Amniotic epithelial cell (primary cell): ENCODE data around the gene KRT31.
"Not testable (repeated sequence)": the region's sequence is repeated elsewhere in the genome, so short reads cannot be mapped to it uniquely, and the experiment has no call there.

Source experiments
- DNase-seq: peaks from one replicate; pipeline ENCODE4 v3.0.0-alpha.2; 2010; ENCODE audit warnings: low read depth

The KRT31 gene

DNA sequence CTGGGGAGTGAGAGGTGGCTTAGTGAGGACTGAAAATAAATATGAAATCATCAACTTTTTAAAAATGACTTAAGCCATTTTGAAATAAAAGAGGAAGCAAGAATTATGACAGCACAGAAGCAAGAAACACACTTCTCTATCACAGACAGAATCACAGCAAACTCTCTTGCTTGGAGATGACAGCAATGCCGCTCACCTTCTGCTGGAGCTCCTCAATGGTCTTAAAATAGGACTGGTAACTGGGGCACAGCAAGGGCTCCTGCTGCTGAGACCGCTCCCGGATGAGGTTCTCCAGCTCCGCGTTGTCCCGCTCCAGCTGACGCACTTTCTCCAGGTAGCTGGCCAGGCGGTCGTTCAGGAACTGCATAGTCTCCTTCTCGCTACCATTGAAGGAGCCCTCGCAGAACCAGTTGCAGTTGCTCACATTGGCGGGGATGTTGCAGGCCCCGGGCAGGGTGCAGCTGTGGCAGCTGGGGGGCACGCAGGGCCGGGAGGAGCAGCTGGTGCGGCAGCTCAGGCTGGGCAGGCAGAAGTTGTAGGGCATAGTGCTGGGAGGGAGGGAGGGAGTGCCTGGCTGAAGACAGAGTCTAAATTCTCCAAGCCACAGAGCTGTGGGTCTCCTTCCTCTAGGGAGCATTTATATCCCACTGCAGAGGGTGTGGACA is at the start of gene KRT31:
Gene KRT31, minus strand, starts transcription at position 613 of the 665 bp plus-strand sequence. Its CDS starts 69 bp downstream, at position 544.
- no peak for DNase-seq

GRCh38 chr17:41446806-41447205 is 49.4 kb upstream of the KRT31 start:
- DNase-seq: peak; percentile 97

- peak; percentile 11 for DNase-seq
Measured at GRCh38 chr17:41444640-41445039, 47.2 kb upstream of the KRT31 start.

- peak; percentile 35 for DNase-seq
Measured at GRCh38 chr17:41444186-41444585, 46.8 kb upstream of the KRT31 start.

DNA sequence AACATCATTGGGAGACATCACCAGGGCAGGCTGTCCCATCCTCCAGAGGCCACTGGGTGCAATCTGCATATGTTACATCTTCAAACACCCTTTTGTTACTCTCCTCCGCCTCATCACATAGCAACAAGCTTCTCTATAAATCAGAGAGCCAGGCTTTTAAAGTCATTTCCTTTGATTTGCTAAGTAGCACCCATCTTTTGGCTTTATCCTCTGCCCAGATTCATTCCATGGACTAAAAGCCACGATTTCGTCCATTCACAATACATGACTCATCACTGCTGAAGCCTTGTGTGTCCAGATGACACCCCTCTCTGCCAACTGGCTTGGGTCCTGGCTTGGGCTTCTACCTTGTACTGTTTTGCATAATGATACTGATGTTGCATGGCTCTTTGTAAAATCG is 45.3 kb upstream of the KRT31 start:
- peak; percentile 53 for DNase-seq

- no peak for DNase-seq
Measured at GRCh38 chr17:41440531-41441033, 43.2 kb upstream of the KRT31 start, which contains the start of gene KRT38. KRT38 (minus strand) TSS chr17:41440983; CDS start chr17:41440921, 62 bp downstream.

- DNase-seq: peak; percentile 86
Measured at GRCh38 chr17:41439375-41439774, 42.0 kb upstream of the KRT31 start.

DNA sequence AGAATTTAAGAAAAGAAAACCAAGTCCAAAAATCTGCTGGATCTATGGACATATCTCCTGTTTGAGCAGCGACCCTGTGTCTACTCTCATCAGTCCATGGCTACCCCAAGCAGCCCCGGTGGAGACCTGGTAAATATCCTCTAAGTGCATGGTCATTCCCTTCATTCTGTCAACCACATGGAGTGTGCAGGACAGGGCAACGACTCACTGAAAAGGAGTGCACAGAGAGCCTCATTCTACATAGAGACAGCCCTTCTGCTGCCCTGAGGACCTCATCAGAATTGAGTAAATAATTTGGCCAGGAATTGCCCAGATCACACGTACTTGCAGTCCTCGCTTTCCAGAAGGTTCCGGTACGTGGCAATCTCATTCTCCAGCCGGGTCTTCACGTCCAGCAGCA is 40.4 kb upstream of the KRT31 start:
- no peak for DNase-seq

DNA sequence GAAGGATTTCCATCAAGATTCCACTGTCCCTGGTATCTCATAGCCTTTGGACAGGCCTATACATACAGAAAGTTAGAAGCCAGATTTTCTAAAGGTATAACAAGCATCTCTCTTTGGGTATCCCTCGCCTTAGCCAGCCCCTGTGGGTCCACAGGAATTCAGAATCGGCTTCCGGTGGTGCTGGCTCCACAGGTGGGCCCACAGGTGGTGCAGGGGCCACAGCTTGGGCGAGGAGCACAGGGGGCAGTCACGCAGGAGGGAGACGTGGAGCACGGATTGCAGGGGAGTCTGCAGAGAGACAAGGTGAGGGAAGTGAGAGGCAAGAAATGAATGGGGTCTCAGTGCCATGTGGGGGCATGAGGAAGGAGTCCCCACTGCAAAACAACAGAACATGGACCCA is 39.8 kb upstream of the KRT31 start:
- no peak for DNase-seq

GRCh38 chr17:41434415-41434814 is 37.0 kb upstream of the KRT31 start:
- DNase-seq: no peak

DNA sequence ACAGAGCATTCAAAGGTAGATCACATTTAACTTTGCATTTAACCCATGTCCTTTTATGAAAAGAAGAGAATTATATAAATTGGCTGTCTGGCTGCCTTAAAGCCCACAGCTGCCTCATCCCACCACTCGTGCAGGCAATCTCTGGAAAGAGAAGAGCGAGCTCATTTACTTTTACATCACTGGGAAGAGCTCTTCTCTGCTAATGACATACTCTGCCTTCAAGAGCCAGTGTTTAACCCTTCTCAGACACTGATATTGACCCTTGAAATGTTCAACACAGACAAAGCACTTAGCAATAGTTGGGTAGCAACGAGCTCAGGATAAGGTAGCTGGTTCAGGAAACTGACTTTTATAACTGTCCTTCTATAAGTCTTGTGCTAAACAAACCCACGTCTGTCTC is 36.6 kb upstream of the KRT31 start:
- DNase-seq: no peak

- no peak for DNase-seq
Measured at GRCh38 chr17:41433586-41433985, 36.2 kb upstream of the KRT31 start.

- not testable (repeated sequence) for DNase-seq
Measured at GRCh38 chr17:41430376-41430775, 33.0 kb upstream of the KRT31 start.

- no peak for DNase-seq
Measured at GRCh38 chr17:41429667-41430066, 32.3 kb upstream of the KRT31 start.

GRCh38 chr17:41428591-41429291 is 31.3 kb upstream of the KRT31 start:
- peak; percentile 82 for DNase-seq

- DNase-seq: no peak
Measured at GRCh38 chr17:41424111-41424635, 26.8 kb upstream of the KRT31 start, which contains the start of gene KRT37. KRT37 (minus strand) TSS chr17:41424585; CDS start chr17:41424523, 62 bp downstream.

- DNase-seq: not testable (repeated sequence)
Measured at GRCh38 chr17:41422586-41422985, 25.2 kb upstream of the KRT31 start.

- peak; percentile 14 for DNase-seq
Measured at GRCh38 chr17:41421617-41422016, 24.2 kb upstream of the KRT31 start.

DNA sequence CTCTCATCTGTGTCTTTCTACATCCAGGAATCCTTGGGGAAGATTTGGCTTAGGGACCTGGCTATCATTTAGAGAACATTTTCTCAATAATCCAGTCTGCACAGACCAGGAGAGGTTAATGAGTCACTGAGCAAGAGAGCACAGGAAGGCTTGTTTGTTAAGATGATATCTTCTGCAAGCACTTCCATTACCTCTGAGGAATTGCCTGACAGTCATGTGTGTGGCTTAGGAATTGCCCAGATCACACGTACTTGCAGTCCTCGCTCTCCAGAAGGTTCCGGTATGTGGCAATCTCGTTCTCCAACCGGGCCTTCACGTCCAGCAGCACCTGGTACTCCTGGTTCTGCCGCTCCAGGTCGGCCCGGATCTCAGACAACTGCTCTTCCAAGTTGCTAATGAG is 23.7 kb upstream of the KRT31 start:
- peak; percentile 97 for DNase-seq

- DNase-seq: no peak
Measured at GRCh38 chr17:41420134-41420533, 22.7 kb upstream of the KRT31 start.

DNA sequence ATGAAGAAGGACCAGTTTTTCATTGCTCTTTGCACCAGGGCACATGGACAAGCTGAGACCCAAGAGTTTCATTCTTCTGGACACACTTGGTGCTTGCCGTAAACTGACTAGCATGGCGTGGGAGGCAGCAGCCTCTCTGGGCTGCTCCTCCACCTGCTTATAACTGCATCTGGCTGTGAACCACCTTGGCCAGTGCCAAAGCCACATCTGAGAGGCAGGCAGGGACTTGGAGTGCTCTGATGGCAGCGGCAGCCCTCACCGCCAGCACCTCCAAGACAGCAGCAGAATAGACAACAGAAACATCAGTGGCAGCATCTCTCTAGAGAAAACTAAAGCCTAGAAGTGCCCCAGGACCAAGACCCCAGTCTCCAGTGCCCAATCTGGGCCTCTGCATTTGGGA is 22.3 kb upstream of the KRT31 start:
- DNase-seq: no peak

- no peak for DNase-seq
Measured at GRCh38 chr17:41418116-41418860, 20.9 kb upstream of the KRT31 start.
